ENCODE results near the gene COL4A6.
A peak's percentile ranks its signal among the peaks of the same experiment; 100 is the strongest.
"Not testable (repeated sequence)": the region's sequence is repeated elsewhere in the genome, so short reads cannot be mapped to it uniquely, and the experiment has no call there.

Gene COL4A6

GRCh38 chrX:108438110-108438623, at the start of gene COL4A6:
TSS of gene COL4A6 (minus strand) at chrX:108438422. CDS start at chrX:108438196, 226 bp downstream.
- DNase-seq (ENCODE audit: low read depth, low spot score) = peak; percentile 51
- Histone ChIP-seq H3K4me3 (ENCODE audit: insufficient read length, low read depth) (peak within 1 kb of the TSS; percentile 86), H3K36me3 (ENCODE audit: insufficient read depth, insufficient read length, low read length) (peaks cover 6% of the 10 kb centered on the region), H3K9me3 (ENCODE audit: insufficient read depth, low read length) (no peaks in the 10 kb centered on the region), H3K27me3 (ENCODE audit: insufficient read depth, insufficient read length) (no peaks in the 10 kb centered on the region), H3K9ac (ENCODE audit: insufficient read length, low read depth) (peak within 1 kb of the TSS; percentile 90), H3K4me1 (ENCODE audit: insufficient read depth, insufficient read length) (no peaks in the 10 kb centered on the region)
- TF ChIP-seq ZNF274 (IDR thresholded peaks at IDR 0.05; ENCODE audit: low read depth, low read length) = no peak
- TF ChIP-seq SUZ12 (IDR thresholded peaks at IDR 0.05; ENCODE audit: extremely low read depth, insufficient read depth, insufficient read length) = no peak
- no peak for TF ChIP-seq YY1 (IDR thresholded peaks at IDR 0.05; ENCODE audit: insufficient read depth, insufficient read length)

- no peak for TF ChIP-seq ZNF274 (IDR thresholded peaks at IDR 0.05; ENCODE audit: low read depth, low read length)
- TF ChIP-seq SUZ12 (IDR thresholded peaks at IDR 0.05; ENCODE audit: extremely low read depth, insufficient read depth, insufficient read length) = no peak
- no peak for TF ChIP-seq YY1 (IDR thresholded peaks at IDR 0.05; ENCODE audit: insufficient read depth, insufficient read length)
- Histone ChIP-seq H3K4me3 (ENCODE audit: insufficient read length, low read depth) (no peak overlapping the region), H3K9ac (ENCODE audit: insufficient read length, low read depth) (no peak overlapping the region), H3K36me3 (ENCODE audit: insufficient read depth, insufficient read length, low read length) (no peaks in the 10 kb centered on the region), H3K9me3 (ENCODE audit: insufficient read depth, low read length) (peaks cover 6% of the 10 kb centered on the region), H3K27me3 (ENCODE audit: insufficient read depth, insufficient read length) (no peaks in the 10 kb centered on the region), H3K4me1 (ENCODE audit: insufficient read depth, insufficient read length) (no peaks in the 10 kb centered on the region)
- no peak for DNase-seq (ENCODE audit: low read depth, low spot score)
Observed at GRCh38 chrX:108485960-108486359, 47.7 kb upstream of the COL4A6 start.

- Histone ChIP-seq H3K27me3 (ENCODE audit: insufficient read depth, insufficient read length) (no peaks in the 10 kb centered on the region), H3K4me1 (ENCODE audit: insufficient read depth, insufficient read length) (no peaks in the 10 kb centered on the region), H3K36me3 (ENCODE audit: insufficient read depth, insufficient read length, low read length) (no peaks in the 10 kb centered on the region), H3K9ac (ENCODE audit: insufficient read length, low read depth) (no peak overlapping the region), H3K4me3 (ENCODE audit: insufficient read length, low read depth) (no peak overlapping the region), H3K9me3 (ENCODE audit: insufficient read depth, low read length) (peaks cover 10% of the 10 kb centered on the region)
- no peak for TF ChIP-seq SUZ12 (IDR thresholded peaks at IDR 0.05; ENCODE audit: extremely low read depth, insufficient read depth, insufficient read length)
- no peak for TF ChIP-seq YY1 (IDR thresholded peaks at IDR 0.05; ENCODE audit: insufficient read depth, insufficient read length)
- no peak for TF ChIP-seq ZNF274 (IDR thresholded peaks at IDR 0.05; ENCODE audit: low read depth, low read length)
- DNase-seq (ENCODE audit: low read depth, low spot score) = no peak
Observed at GRCh38 chrX:108484251-108484650, 46.0 kb upstream of the COL4A6 start.

- not testable (repeated sequence) for H3K4me3 ChIP-seq (ENCODE audit: insufficient read length, low read depth); H3K36me3 ChIP-seq (ENCODE audit: insufficient read depth, insufficient read length, low read length); DNase-seq (ENCODE audit: low read depth, low spot score); H3K9ac ChIP-seq (ENCODE audit: insufficient read length, low read depth); H3K4me1 ChIP-seq (ENCODE audit: insufficient read depth, insufficient read length); H3K27me3 ChIP-seq (ENCODE audit: insufficient read depth, insufficient read length)
- H3K9me3 ChIP-seq (ENCODE audit: insufficient read depth, low read length) = peaks cover 10% of the 10 kb centered on the region
Observed at GRCh38 chrX:108481528-108481927, 43.3 kb upstream of the COL4A6 start.

GRCh38 chrX:108473979-108474378, 35.8 kb upstream of the COL4A6 start:
- no peaks in the 10 kb centered on the region for H3K9me3 ChIP-seq (ENCODE audit: insufficient read depth, low read length)
- TF ChIP-seq ZNF274 (IDR thresholded peaks at IDR 0.05; ENCODE audit: low read depth, low read length) = no peak
- H3K4me3 ChIP-seq (ENCODE audit: insufficient read length, low read depth) = no peak overlapping the region
- no peaks in the 10 kb centered on the region for H3K4me1 ChIP-seq (ENCODE audit: insufficient read depth, insufficient read length)
- no peaks in the 10 kb centered on the region for H3K27me3 ChIP-seq (ENCODE audit: insufficient read depth, insufficient read length)
- H3K9ac ChIP-seq (ENCODE audit: insufficient read length, low read depth) = no peak overlapping the region
- DNase-seq (ENCODE audit: low read depth, low spot score) = no peak
- peaks cover 5% of the 10 kb centered on the region for H3K36me3 ChIP-seq (ENCODE audit: insufficient read depth, insufficient read length, low read length)

GRCh38 chrX:108468486-108468885, 30.3 kb upstream of the COL4A6 start:
- no peaks in the 10 kb centered on the region for H3K4me1 ChIP-seq (ENCODE audit: insufficient read depth, insufficient read length)
- H3K4me3 ChIP-seq (ENCODE audit: insufficient read length, low read depth) = no peak overlapping the region
- no peaks in the 10 kb centered on the region for H3K36me3 ChIP-seq (ENCODE audit: insufficient read depth, insufficient read length, low read length)
- DNase-seq (ENCODE audit: low read depth, low spot score) = no peak
- H3K27me3 ChIP-seq (ENCODE audit: insufficient read depth, insufficient read length) = no peaks in the 10 kb centered on the region
- TF ChIP-seq YY1 (IDR thresholded peaks at IDR 0.05; ENCODE audit: insufficient read depth, insufficient read length) = no peak
- TF ChIP-seq SUZ12 (IDR thresholded peaks at IDR 0.05; ENCODE audit: extremely low read depth, insufficient read depth, insufficient read length) = no peak
- TF ChIP-seq ZNF274 (IDR thresholded peaks at IDR 0.05; ENCODE audit: low read depth, low read length) = no peak
- H3K9ac ChIP-seq (ENCODE audit: insufficient read length, low read depth) = no peak overlapping the region
- H3K9me3 ChIP-seq (ENCODE audit: insufficient read depth, low read length) = no peaks in the 10 kb centered on the region

- Histone ChIP-seq H3K4me3 (ENCODE audit: insufficient read length, low read depth) (no peak overlapping the region), H3K9me3 (ENCODE audit: insufficient read depth, low read length) (no peaks in the 10 kb centered on the region), H3K9ac (ENCODE audit: insufficient read length, low read depth) (no peak overlapping the region), H3K27me3 (ENCODE audit: insufficient read depth, insufficient read length) (no peaks in the 10 kb centered on the region), H3K4me1 (ENCODE audit: insufficient read depth, insufficient read length) (no peaks in the 10 kb centered on the region), H3K36me3 (ENCODE audit: insufficient read depth, insufficient read length, low read length) (no peaks in the 10 kb centered on the region)
- peak; percentile 16 for DNase-seq (ENCODE audit: low read depth, low spot score)
- TF ChIP-seq ZNF274 (IDR thresholded peaks at IDR 0.05; ENCODE audit: low read depth, low read length) (no peak), SUZ12 (IDR thresholded peaks at IDR 0.05; ENCODE audit: extremely low read depth, insufficient read depth, insufficient read length) (no peak), YY1 (IDR thresholded peaks at IDR 0.05; ENCODE audit: insufficient read depth, insufficient read length) (no peak)
Observed at GRCh38 chrX:108464604-108465003, 26.4 kb upstream of the COL4A6 start.

GRCh38 chrX:108456971-108457477, 18.8 kb upstream of the COL4A6 start:
- Histone ChIP-seq H3K36me3 (ENCODE audit: insufficient read depth, insufficient read length, low read length) (no peaks in the 10 kb centered on the region), H3K9ac (ENCODE audit: insufficient read length, low read depth) (no peak overlapping the region), H3K4me3 (ENCODE audit: insufficient read length, low read depth) (no peak overlapping the region), H3K4me1 (ENCODE audit: insufficient read depth, insufficient read length) (no peaks in the 10 kb centered on the region), H3K9me3 (ENCODE audit: insufficient read depth, low read length) (no peaks in the 10 kb centered on the region), H3K27me3 (ENCODE audit: insufficient read depth, insufficient read length) (no peaks in the 10 kb centered on the region)
- no peak for TF ChIP-seq SUZ12 (IDR thresholded peaks at IDR 0.05; ENCODE audit: extremely low read depth, insufficient read depth, insufficient read length)
- DNase-seq (ENCODE audit: low read depth, low spot score) = no peak

Measured in NT2/D1 (cell line).